SIG-M5 treated with dmso at 0.1 percent for 504 hours (cell line): ENCODE data around the gene NAXD.
A peak's percentile ranks its signal among the peaks of the same experiment; 100 is the strongest.
"Not testable (repeated sequence)": the region's sequence is repeated elsewhere in the genome, so short reads cannot be mapped to it uniquely, and the experiment has no call there.

ENCODE experiments used
- DNase-seq: peaks from one replicate; lab custom pipeline; 2025; ENCODE audit not compliant: unreplicated experiment; lab: John Stamatoyannopoulos, UW

NAXD gene

GRCh38 chr13:110593430-110594130 is 21.8 kb upstream of the NAXD start:
- peak; percentile 81 for DNase-seq

- no peak for DNase-seq
Observed at GRCh38 chr13:110597041-110597689, 18.2 kb upstream of the NAXD start.

GRCh38 chr13:110600261-110600819 is 15.0 kb upstream of the NAXD start:
- DNase-seq = no peak

- DNase-seq = no peak
Observed at GRCh38 chr13:110600980-110601379, 14.4 kb upstream of the NAXD start.

GRCh38 chr13:110605132-110605531 is 10.2 kb upstream of the NAXD start:
- DNase-seq = no peak

GRCh38 chr13:110606281-110606680 is 9.1 kb upstream of the NAXD start:
- not testable (repeated sequence) for DNase-seq

- no peak for DNase-seq
Observed at GRCh38 chr13:110607675-110608224, 7.6 kb upstream of the NAXD start.

- DNase-seq = peak; percentile 20
Observed at GRCh38 chr13:110610955-110611595, 4.3 kb upstream of the NAXD start.

GRCh38 chr13:110615005-110615321 is 382 bp upstream of the NAXD start:
- no peak for DNase-seq

- DNase-seq = peak; percentile 58
Observed at GRCh38 chr13:110616103-110617101, 1.1 kb downstream of the NAXD start.

- no peak for DNase-seq
Observed at GRCh38 chr13:110617321-110618072, 2.2 kb downstream of the NAXD start.

GRCh38 chr13:110618167-110618566 is 2.8 kb downstream of the NAXD start:
- DNase-seq = no peak

GRCh38 chr13:110618780-110619179 is 3.4 kb downstream of the NAXD start:
- no peak for DNase-seq

GRCh38 chr13:110620596-110620995 is 5.3 kb downstream of the NAXD start:
- DNase-seq = no peak

GRCh38 chr13:110624766-110625756 is 9.7 kb downstream of the NAXD start:
- DNase-seq = no peak

- DNase-seq = no peak
Observed at GRCh38 chr13:110625771-110626321, 10.5 kb downstream of the NAXD start.

- no peak for DNase-seq
Observed at GRCh38 chr13:110626521-110626920, 11.2 kb downstream of the NAXD start.

- DNase-seq = no peak
Observed at GRCh38 chr13:110627351-110627750, 12.0 kb downstream of the NAXD start.
